GM19043 (cell line): Measurements from ENCODE around the gene VSIG1.

ENCODE experiments used
- ATAC-seq: cut with Tn5 transposase; IDR thresholded peaks from one replicate; pipeline ENCODE4 v1.9.1; 2021; ENCODE audit warnings: low read depth; ENCODE audit not compliant: unreplicated experiment

The VSIG1 gene

GRCh38 chrX:108044554-108045256 is at the start of gene VSIG1:
Gene VSIG1, plus strand, starts transcription at chrX:108045065. Its CDS starts 66 bp downstream, at chrX:108045131.
- no peak for ATAC-seq

- ATAC-seq: no peak
Observed at GRCh38 chrX:107996124-107996523, 48.7 kb upstream of the VSIG1 start.

GRCh38 chrX:108000751-108001150 is 44.1 kb upstream of the VSIG1 start:
- ATAC-seq: no peak

- ATAC-seq: peak; percentile 90
Observed at GRCh38 chrX:108001218-108001814, 43.5 kb upstream of the VSIG1 start.

GRCh38 chrX:108018656-108019381 is 26.0 kb upstream of the VSIG1 start:
- no peak for ATAC-seq

GRCh38 chrX:108019382-108019875 is 25.4 kb upstream of the VSIG1 start:
- ATAC-seq: no peak

- peak; percentile 49 for ATAC-seq
Observed at GRCh38 chrX:108020631-108021030, 24.2 kb upstream of the VSIG1 start.

GRCh38 chrX:108022491-108023089 is 22.3 kb upstream of the VSIG1 start:
- ATAC-seq: no peak

GRCh38 chrX:108025376-108025775 is 19.5 kb upstream of the VSIG1 start:
- ATAC-seq: no peak

- no peak for ATAC-seq
Observed at GRCh38 chrX:108025954-108026600, 18.8 kb upstream of the VSIG1 start.

GRCh38 chrX:108028854-108029253 is 16.0 kb upstream of the VSIG1 start:
- no peak for ATAC-seq

GRCh38 chrX:108029928-108030711 is 14.7 kb upstream of the VSIG1 start:
- ATAC-seq: no peak

- ATAC-seq: no peak
Observed at GRCh38 chrX:108032944-108033343, 11.9 kb upstream of the VSIG1 start.

- no peak for ATAC-seq
Observed at GRCh38 chrX:108033890-108034289, 11.0 kb upstream of the VSIG1 start.

GRCh38 chrX:108034725-108035124 is 10.1 kb upstream of the VSIG1 start:
- ATAC-seq: no peak

GRCh38 chrX:108036298-108036973 is 8.4 kb upstream of the VSIG1 start:
- ATAC-seq: no peak

GRCh38 chrX:108049649-108050048 is 4.8 kb downstream of the VSIG1 start:
- ATAC-seq: no peak

GRCh38 chrX:108053218-108053617 is 8.4 kb downstream of the VSIG1 start:
- ATAC-seq: no peak

- ATAC-seq: no peak
Observed at GRCh38 chrX:108055546-108055945, 10.7 kb downstream of the VSIG1 start.
